ENCODE results near the gene LRRC51. TPM values are rescaled to one million over a fixed set of nuclear protein-coding genes. Genes with fewer than 3 reads are reported as not detected.
A peak's percentile ranks its signal among the peaks of the same experiment; 100 is the strongest.

LRRC51 gene
- total RNA-seq, 1 donor from 2014 or later: 1.4 TPM

GRCh38 chr11:72069787-72070251 lies 10.8 kb upstream of the LRRC51 start:
- peak; percentile 91 for DNase-seq (ENCODE audit: low spot score)

DNA sequence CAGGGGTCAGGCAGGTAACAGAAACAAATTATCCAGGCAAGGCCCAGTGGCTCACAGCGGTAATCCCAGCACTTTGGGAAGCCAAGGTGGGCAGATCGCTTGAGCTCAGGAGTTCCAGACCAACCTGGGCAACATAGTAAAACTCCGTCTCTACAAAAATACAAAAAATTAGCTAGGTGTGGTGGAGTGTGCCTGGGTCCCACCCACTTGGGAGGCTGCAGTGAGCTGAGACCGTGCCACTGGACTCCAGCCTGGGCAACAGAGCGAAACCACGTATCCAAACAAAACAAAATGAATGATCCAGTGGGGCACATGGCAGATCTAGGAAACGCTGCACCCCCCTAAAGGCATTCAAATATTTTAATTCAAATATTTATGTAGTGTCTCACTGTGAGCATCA lies 10.2 kb upstream of the LRRC51 start:
- DNase-seq (ENCODE audit: low spot score): no peak

DNA sequence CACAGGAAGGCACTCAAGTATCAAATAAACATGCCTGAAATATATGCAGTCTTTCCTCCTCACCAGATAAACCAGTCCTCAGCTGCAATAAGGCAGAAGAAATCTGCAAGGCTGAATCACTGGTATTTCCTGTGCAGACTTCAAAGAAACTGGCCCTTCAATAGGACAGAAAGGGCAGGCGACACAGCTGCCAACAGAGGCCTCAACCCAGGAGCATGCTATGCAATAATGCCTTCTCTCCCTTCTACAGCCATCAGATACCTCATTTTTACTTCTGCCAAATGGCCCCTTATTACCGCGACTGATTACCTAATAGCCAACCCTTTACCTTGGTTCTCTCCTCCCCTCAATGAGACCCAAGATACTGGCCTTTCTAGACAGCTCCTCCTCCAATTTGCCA lies 8.3 kb upstream of the LRRC51 start:
- DNase-seq (ENCODE audit: low spot score): peak; percentile 88

GRCh38 chr11:72075109-72075508 lies 5.5 kb upstream of the LRRC51 start:
- DNase-seq (ENCODE audit: low spot score): no peak

- no peak for DNase-seq (ENCODE audit: low spot score)
These were observed 4.9 kb upstream of the LRRC51 start for GRCh38 chr11:72075756-72076155.

DNA sequence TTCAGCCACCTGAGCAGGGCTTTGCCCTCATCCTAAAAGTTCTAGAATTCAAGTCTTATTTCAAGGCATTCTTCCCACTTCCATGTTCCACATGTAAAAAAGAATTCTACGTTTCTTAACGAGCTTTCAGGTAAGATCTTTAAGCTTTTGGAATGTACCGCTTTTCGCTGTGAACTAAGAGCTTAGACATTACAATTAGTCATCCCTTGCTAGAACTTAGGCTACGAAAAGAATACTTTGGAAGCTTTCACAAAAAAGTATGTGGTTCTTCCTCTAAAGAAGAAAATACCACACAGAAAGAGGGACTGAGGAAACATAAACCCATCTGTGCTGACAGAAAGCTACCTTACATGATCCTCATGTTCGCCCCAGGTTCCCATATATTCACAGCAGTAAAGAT lies 2.2 kb upstream of the LRRC51 start:
- DNase-seq (ENCODE audit: low spot score): no peak

DNA sequence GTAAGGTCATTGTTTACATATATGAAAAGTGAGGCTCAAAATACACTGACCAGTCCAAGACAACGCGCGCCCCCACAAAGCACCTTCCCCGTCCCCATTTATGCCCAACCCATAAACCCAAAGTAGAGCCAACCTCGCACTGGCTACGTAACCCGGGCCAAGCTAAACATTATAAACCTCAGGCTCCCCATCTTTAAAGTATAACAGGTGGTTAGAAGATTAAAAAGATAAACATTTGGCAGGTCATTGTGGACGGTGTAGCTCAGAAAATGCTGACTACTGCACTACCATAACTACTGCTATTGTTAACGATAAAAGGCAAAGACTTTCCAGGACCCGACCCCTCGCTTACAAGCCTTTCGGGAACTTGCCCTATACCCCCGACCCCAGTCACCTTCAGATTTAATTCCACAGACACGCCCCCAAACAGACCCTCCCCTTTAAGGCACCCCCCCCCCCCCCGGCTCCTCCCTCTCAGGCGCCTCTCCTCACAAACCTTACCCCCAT lies 778 bp upstream of the LRRC51 start:
- DNase-seq (ENCODE audit: low spot score): no peak

- no peak for DNase-seq (ENCODE audit: low spot score)
These were observed 564 bp downstream of the LRRC51 start for GRCh38 chr11:72081184-72081644.

DNA sequence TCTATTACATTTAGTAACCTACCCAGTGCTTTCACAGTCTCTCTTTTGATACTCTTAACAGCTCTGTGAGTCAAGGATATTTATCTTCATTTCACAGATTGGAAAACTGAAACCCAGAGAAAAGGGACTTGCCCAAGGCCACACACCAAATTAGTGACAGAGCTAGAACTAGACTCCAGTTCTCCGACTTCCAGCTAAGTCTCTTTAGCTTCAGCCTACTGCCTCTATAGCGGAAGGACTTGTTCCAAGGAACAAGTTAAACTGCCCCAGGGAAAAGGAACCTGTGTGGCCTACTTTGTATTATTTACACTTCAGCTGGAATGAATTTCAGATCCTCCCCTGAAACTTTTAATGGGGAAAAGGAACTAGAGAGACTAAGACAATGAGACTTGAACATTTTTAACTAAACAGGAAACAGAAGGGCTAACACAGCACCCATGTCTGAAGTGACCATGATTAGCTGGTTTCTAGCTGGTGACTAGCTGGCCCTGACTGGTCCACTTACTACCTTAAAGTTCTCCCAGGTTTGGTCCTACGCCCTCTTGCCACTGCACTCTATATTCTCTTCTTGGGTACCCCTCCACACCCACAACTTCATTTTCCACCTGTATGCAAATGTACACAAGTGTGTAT lies 1.3 kb downstream of the LRRC51 start:
- DNase-seq (ENCODE audit: low spot score): no peak

GRCh38 chr11:72083414-72083813 lies 2.8 kb downstream of the LRRC51 start:
- DNase-seq (ENCODE audit: low spot score): no peak

- no peak for DNase-seq (ENCODE audit: low spot score)
These were observed 3.4 kb downstream of the LRRC51 start for GRCh38 chr11:72084076-72084475.

- DNase-seq (ENCODE audit: low spot score): no peak
These were observed 4.3 kb downstream of the LRRC51 start for GRCh38 chr11:72084965-72085364.

GRCh38 chr11:72085621-72086351 lies 5.1 kb downstream of the LRRC51 start:
- no peak for DNase-seq (ENCODE audit: low spot score)

DNA sequence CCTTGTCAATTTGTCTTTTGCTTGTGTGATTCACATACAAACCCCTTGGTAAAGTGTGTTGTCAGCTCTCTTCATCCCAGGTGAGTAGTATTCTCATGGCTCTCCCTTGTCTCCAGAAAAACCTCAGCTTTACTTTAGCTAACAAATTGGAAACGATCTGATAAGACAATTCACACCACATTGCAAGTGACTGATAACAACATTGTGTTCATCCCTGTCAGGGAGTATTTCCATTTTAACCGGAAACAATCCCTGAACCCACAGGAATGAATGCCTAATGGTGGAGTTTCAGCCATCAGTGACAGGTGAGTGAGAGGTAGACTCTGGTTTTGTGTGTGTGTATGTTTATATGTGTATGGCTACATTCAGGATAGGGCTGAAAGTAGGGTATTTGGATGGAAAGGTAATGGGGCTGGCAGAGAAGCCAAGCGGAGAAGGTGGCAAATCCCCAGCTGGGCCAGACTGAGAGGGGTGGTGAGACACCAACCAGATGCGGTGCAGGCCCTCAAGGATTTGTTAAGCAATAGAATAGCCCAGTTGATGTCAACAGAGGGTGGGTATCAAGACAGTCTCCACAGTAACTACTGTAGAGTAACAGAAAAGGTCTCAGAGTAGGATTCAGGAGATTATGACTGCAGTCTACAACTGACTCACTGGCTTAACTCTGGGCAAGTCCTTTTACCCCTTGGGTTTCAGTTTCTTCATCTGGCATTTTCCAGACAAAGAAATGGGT lies 7.6 kb downstream of the LRRC51 start:
- peak; percentile 61 for DNase-seq (ENCODE audit: low spot score)

DNA sequence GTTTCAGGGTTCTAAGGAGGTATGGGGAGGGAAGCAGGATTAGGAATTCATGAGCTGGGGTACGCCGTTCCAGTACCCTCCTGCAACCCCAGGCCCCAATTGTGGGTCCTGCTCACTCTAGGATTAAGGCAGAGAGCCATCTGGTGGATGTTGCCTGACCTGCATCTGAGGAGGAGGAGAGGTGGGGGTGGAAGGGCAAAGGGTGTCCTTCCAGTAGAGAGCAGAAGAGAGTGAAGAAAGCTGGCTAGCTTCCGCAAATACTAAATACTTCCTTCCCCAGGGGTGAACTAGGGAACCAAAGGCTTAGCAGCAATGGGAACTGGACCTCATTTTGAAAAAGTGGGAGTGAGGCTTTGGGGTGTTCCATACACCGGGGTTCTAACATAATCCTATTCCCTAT lies 10.6 kb downstream of the LRRC51 start:
- peak; percentile 67 for DNase-seq (ENCODE audit: low spot score)

- no peak for DNase-seq (ENCODE audit: low spot score)
These were observed 18.1 kb downstream of the LRRC51 start for GRCh38 chr11:72098741-72099140.

- no peak for DNase-seq (ENCODE audit: low spot score)
These were observed 19.4 kb downstream of the LRRC51 start for GRCh38 chr11:72100009-72100408.

DNA sequence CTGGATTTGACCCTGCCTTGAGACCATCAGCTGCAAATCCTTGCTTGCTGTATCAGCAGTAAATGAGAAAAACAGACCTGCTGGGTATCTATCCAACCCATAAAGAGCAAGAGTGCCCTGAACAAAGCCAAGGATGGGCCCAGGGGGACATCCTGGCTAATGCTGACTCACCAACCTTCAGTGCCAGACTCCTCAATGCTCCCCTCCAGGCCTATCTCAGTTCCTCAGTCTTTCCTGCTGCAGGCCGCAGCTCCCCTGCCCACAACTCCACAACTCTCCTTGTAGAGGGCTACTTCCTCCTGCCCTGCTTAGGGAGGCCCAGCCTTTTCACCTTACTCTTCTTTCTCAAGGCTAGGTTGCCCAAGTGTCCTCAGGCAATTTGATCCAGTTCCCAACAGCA lies 19.8 kb downstream of the LRRC51 start:
- DNase-seq (ENCODE audit: low spot score): no peak

GRCh38 chr11:72102162-72102561 lies 21.5 kb downstream of the LRRC51 start:
- DNase-seq (ENCODE audit: low spot score): no peak

DNA sequence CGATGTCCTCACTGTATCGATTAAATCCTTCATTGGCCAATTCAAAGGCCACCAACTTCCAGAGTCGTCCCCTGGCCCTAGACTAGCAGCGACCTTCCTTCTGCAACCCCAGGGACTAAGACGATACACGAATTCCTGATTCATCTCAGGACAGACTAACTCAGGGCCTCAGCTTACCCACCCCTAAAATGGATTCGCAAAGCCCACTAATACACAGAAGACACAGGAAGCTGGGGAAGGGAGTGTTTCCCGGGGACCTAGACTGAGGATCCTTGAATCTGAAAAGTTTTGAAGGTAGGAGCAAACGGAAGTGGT lies 21.9 kb downstream of the LRRC51 start:
- DNase-seq (ENCODE audit: low spot score): no peak

DNA sequence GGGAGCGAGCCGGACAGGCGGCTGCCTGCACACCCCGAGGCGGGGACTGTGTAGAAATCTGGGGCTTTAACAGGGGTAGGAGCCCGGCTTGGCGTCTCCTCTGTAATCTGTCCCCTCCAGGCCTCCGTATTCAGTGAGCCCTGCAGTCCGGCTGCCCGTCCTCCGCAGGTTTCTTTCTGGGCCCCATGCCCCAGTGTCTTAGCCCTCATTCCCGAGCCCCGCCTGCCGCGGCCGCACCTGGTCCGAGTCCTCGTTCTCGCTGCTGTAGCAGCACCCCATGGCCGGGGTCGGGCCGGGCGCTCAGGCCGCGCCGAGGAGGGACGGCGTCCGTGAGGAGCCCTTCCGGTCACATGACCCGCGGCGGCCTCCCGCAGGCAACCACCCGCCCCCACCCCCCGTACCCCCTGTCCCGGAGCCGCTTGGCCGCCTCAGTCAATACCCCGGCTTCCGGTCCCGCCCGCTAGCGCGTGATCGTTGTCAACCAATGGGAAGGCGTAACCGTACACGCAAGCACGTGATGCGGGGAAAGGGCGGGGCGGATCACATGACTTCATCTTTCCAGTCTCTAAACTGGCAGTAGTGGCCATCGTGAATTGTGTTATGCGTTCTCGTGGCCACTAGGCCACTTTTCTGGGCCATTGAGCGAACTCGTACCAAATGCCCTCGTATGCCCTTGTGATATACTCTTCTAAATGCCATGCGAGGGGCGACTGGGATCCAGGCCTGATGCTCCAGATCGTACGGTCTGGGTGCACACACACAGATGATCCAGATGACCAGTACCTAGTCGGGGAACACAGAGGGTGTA lies 22.5 kb downstream of the LRRC51 start, which contains the start of gene LAMTOR1:
TSS of gene LAMTOR1 (minus strand) at position 352 of the 808 bp plus-strand sequence. CDS start at position 279, 73 bp downstream.
- peak; percentile 99 for DNase-seq (ENCODE audit: low spot score)

Data from umbilical cord (tissue), 2 donors.